Endothelial cell (in vitro differentiated cells): ENCODE measurements around the gene SOWAHD. TPM values are rescaled to one million over a fixed set of nuclear protein-coding genes. Genes with fewer than 3 reads are reported as not detected.
"Not testable (repeated sequence)": the region's sequence is repeated elsewhere in the genome, so short reads cannot be mapped to it uniquely, and the experiment has no call there.

Experiments
- DNase-seq: peaks from one replicate; pipeline ENCODE4 v3.0.0; 2021; ENCODE audit warnings: low spot score
- H3K27ac Mint-ChIP-seq: one replicate; pipeline ENCODE4 v1.8.0; 2021; ENCODE audit warnings: mixed read lengths, inconsistent platforms; ENCODE audit not compliant: unreplicated experiment
- H3K27me3 Mint-ChIP-seq: one replicate; pipeline ENCODE4 v1.8.0; 2021; ENCODE audit warnings: mild to moderate bottlenecking, moderate library complexity, mixed read lengths, inconsistent platforms; ENCODE audit not compliant: unreplicated experiment
- H3K36me3 Mint-ChIP-seq: one replicate; pipeline ENCODE4 v1.8.0; 2021; ENCODE audit warnings: mild to moderate bottlenecking, low read depth, mixed read lengths, inconsistent platforms; ENCODE audit not compliant: unreplicated experiment
- H3K4me1 Mint-ChIP-seq: one replicate; pipeline ENCODE4 v1.8.0; 2021; ENCODE audit warnings: mild to moderate bottlenecking, mixed read lengths, inconsistent platforms; ENCODE audit not compliant: unreplicated experiment
- H3K4me3 Mint-ChIP-seq: one replicate; pipeline ENCODE4 v1.8.0; 2021; ENCODE audit warnings: mild to moderate bottlenecking, mixed read lengths, inconsistent platforms; ENCODE audit not compliant: unreplicated experiment
- H3K9me3 Mint-ChIP-seq: one replicate; pipeline ENCODE4 v1.8.0; 2021; ENCODE audit warnings: mixed read lengths, inconsistent platforms; ENCODE audit not compliant: unreplicated experiment
- total RNA-seq: library from RNA; stranded (reverse); fragmentation: NEBNext Ultra II Directional; extraction: Animal tissue kit (Norgen Biotek cat#: 25700); gene quantifications from one replicate; pipeline ENCODE4 v1.2.1, GENCODE V29; 2021; ENCODE audit not compliant: unreplicated experiment
- TF ChIP-seq, protein P1 (sequence below): fragments of 200-600 bp; sonication (generic); IDR thresholded peaks from one replicate; pipeline ENCODE4 v1.5.0; 2021; ENCODE audit warnings: antibody characterized with exemption; ENCODE audit not compliant: unreplicated experiment

Gene SOWAHD
- total RNA-seq, 1 donor from 2014 or later: not detected

DNA sequence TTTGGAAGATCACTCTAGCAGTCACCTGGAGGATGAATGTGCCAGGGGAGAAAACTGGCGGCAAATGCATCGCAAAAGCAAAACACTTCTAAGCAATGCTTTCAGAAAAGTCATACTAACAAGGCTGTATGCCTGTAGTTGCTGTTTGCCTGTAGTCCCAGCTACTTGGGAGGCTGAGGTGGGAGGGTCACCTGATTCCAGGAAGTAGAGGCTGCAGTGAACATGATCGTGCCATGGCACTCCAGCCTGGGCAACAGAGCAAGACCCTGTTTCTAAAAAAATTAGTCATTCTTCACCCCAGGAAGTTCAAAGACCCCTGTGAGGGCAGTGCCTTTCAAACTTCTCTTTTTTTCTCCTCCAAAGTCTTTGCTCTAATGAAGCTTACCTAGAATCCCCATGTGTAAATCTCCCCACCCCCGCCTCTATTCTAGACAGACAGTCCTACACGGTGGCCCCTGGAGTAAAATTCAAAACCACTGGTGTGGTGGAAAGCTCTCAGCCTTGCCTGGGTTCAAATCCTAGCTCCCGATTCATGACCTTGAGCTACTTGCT is 5.5 kb downstream of the SOWAHD start:
- no peak for DNase-seq
- no peak overlapping the region for H3K4me3 Mint-ChIP-seq
- H3K9me3 Mint-ChIP-seq: no peaks in the 10 kb centered on the region
- H3K27ac Mint-ChIP-seq: no peak overlapping the region
- TF ChIP-seq, protein P1, sequence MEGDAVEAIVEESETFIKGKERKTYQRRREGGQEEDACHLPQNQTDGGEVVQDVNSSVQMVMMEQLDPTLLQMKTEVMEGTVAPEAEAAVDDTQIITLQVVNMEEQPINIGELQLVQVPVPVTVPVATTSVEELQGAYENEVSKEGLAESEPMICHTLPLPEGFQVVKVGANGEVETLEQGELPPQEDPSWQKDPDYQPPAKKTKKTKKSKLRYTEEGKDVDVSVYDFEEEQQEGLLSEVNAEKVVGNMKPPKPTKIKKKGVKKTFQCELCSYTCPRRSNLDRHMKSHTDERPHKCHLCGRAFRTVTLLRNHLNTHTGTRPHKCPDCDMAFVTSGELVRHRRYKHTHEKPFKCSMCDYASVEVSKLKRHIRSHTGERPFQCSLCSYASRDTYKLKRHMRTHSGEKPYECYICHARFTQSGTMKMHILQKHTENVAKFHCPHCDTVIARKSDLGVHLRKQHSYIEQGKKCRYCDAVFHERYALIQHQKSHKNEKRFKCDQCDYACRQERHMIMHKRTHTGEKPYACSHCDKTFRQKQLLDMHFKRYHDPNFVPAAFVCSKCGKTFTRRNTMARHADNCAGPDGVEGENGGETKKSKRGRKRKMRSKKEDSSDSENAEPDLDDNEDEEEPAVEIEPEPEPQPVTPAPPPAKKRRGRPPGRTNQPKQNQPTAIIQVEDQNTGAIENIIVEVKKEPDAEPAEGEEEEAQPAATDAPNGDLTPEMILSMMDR: no peak
- H3K27me3 Mint-ChIP-seq: peaks cover 2% of the 10 kb centered on the region
- peaks cover 2% of the 10 kb centered on the region for H3K36me3 Mint-ChIP-seq
- H3K4me1 Mint-ChIP-seq: peaks cover 2% of the 10 kb centered on the region

DNA sequence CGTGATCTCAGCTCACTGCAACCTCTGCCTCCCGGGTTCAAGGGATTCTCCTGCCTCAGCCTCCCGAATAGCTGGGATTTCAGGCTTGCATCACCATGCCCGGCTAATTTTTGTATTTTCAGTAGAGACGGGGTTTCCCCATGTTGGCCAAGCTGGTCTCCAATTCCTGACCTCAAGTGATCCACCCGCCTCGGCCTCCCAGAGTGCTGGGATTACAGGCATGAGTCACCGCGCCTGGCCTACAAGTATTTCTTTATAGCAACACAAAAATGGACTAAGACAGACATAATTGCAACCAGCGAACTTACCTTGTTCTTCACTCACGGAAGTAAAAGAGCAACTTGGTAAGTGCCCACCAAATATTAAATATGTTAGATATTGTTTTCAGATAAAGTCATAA is 10.0 kb downstream of the SOWAHD start:
- H3K4me3 Mint-ChIP-seq, H3K9me3 Mint-ChIP-seq, H3K4me1 Mint-ChIP-seq, H3K27me3 Mint-ChIP-seq, H3K36me3 Mint-ChIP-seq, H3K27ac Mint-ChIP-seq, DNase-seq: not testable (repeated sequence)

DNA sequence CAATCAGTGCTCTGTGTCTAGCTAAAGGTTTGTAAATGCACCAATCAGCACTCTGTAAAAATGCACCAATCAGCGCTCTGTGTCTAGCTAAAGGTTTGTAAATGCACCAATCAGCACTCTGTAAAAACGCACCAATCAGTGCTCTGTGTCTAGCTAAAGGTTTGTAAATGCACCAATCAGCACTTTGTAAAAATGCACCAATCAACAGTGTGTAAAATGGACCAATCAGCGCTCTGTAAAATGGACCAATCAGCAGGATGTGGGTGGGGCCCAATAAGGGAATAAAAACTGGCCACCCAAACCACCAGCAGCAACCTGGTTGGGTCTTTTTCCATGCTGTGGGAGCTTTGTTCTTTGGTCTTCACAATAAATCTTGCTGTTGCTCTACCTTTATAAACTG is 11.0 kb downstream of the SOWAHD start:
- DNase-seq, H3K9me3 Mint-ChIP-seq, H3K4me1 Mint-ChIP-seq, H3K27me3 Mint-ChIP-seq, H3K4me3 Mint-ChIP-seq, H3K27ac Mint-ChIP-seq, H3K36me3 Mint-ChIP-seq: not testable (repeated sequence)

DNA sequence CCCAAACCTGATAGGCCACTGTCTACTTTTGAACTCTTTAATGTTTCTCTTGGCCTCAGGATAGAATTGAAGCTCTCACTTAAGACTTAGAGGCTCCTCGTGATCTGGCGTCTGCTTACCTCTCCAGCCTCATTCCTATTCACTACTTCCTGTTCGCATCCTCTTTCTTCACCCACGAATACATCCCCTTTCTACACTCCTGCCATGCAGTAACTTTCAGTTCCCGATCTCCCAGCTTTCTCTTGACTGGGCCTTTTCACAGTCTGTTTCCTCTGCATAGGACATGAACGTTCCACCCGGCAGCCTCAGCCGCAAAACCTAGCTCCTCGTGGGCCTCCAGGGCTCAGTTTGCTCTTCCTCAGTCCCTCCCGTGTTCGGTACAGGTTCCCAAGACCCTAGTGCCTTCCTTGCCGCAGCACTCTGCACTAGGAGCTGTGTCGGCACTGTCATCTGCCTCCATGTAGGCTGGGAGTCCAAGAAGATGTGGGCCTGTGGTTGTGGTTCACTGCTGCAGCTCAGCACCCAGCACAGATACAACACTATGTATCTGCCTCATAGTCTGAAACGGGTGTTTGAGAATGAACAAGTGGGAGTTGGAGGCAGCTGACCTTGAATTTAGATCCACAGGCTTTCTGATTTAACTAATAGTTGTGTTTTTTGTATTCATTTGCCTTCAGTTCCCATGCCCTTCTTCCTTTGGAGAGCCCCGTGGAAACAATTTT is 17.3 kb downstream of the SOWAHD start:
- no peaks in the 10 kb centered on the region for H3K9me3 Mint-ChIP-seq
- TF ChIP-seq, protein P1: no peak
- peaks cover 5% of the 10 kb centered on the region for H3K4me1 Mint-ChIP-seq
- H3K27me3 Mint-ChIP-seq: peaks cover 4% of the 10 kb centered on the region
- H3K4me3 Mint-ChIP-seq: no peak overlapping the region
- no peak for DNase-seq
- H3K27ac Mint-ChIP-seq: no peak overlapping the region
- no peaks in the 10 kb centered on the region for H3K36me3 Mint-ChIP-seq

DNA sequence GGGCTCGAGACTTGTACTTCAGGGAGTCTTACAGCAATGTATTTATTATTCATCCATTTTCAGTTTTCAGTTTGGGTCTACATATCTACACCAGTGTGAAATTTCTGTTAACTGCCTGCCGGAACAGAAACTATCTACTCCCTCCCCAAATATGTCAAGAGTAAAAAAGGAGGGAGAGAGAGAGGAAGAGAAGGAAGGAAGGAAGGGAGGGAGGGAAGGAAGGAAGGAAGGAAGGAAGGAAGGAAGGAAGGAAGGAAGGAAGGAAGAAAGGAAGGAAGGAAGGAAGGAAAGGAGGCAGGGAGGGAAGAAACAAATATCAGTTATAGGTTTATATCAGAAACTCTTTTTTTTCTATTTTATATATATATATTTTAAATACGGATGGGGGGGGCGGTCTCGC is 20.4 kb downstream of the SOWAHD start:
- H3K36me3 Mint-ChIP-seq: no peaks in the 10 kb centered on the region
- no peak overlapping the region for H3K27ac Mint-ChIP-seq
- H3K4me1 Mint-ChIP-seq: peaks cover 5% of the 10 kb centered on the region
- peaks cover 4% of the 10 kb centered on the region for H3K27me3 Mint-ChIP-seq
- TF ChIP-seq, protein P1: no peak
- no peak for DNase-seq
- no peak overlapping the region for H3K4me3 Mint-ChIP-seq
- H3K9me3 Mint-ChIP-seq: no peaks in the 10 kb centered on the region

DNA sequence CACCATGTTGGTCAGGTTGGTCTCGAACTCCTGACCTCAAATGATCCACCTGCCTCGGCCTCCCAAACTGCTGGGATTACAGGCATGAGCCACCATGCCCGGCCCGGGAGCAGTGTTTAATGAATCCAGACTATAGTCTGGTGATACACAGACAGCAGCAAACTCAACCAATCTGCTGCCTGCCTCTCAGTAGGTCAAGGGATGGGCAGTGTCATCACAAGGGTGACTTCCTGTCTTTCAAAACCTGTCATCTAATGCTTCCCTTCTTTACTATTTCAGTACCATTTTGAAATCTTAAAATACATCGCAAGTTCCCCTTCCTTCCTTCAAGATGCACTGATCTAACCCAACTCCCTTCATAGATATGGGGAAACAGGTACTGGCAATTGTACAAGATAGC is 24.6 kb downstream of the SOWAHD start:
- no peak overlapping the region for H3K27ac Mint-ChIP-seq
- H3K27me3 Mint-ChIP-seq: no peaks in the 10 kb centered on the region
- no peaks in the 10 kb centered on the region for H3K9me3 Mint-ChIP-seq
- H3K4me3 Mint-ChIP-seq: no peak overlapping the region
- no peaks in the 10 kb centered on the region for H3K4me1 Mint-ChIP-seq
- TF ChIP-seq, protein P1: no peak
- no peaks in the 10 kb centered on the region for H3K36me3 Mint-ChIP-seq
- no peak for DNase-seq
